ENCODE measurements around the gene CARD19.

GRCh38 chr9:93065135-93065720, 30.8 kb upstream of the CARD19 start:
- no peak for TF ChIP-seq POLR2A (IDR thresholded peaks at IDR 0.05)
- no peak for TF ChIP-seq CTCF (IDR thresholded peaks at IDR 0.05)
- no peak for TF ChIP-seq POLR2AphosphoS5 (IDR thresholded peaks at IDR 0.05)

Data from breast epithelium (tissue), 3 donors.